Nephron progenitor cell (in vitro differentiated cells): ENCODE measurements around the gene BRAT1.

Experiments used
- DNase-seq: peaks from one replicate; pipeline ENCODE4 v3.0.0; 2021
- H3K27ac Mint-ChIP-seq: 2 replicates; pipeline ENCODE4 v1.8.0; 2021; ENCODE audit warnings: mild to moderate bottlenecking, moderate library complexity, mixed read lengths
- H3K27me3 Mint-ChIP-seq: 2 replicates; pipeline ENCODE4 v1.8.0; 2021; ENCODE audit warnings: mild to moderate bottlenecking, low read depth, mixed read lengths; ENCODE audit not compliant: poor library complexity
- H3K36me3 Mint-ChIP-seq: 2 replicates; pipeline ENCODE4 v1.8.0; 2021; ENCODE audit warnings: low read depth, mixed read lengths
- H3K4me1 Mint-ChIP-seq: 2 replicates; pipeline ENCODE4 v1.8.0; 2021; ENCODE audit warnings: mixed read lengths
- H3K4me3 Mint-ChIP-seq: 2 replicates; pipeline ENCODE4 v1.8.0; 2021; ENCODE audit warnings: mild to moderate bottlenecking, moderate library complexity, mixed read lengths
- H3K9me3 Mint-ChIP-seq: 2 replicates; pipeline ENCODE4 v1.8.0; 2021; ENCODE audit warnings: mild to moderate bottlenecking, moderate library complexity, mixed read lengths
- TF ChIP-seq, protein P1 (sequence below): fragments of 200-600 bp; sonication (generic); IDR thresholded peaks from 2 replicates; pipeline ENCODE4 v1.5.0; 2021; ENCODE audit warnings: antibody characterized with exemption

BRAT1 gene

GRCh38 chr7:2551418-2551817, 3.9 kb downstream of the BRAT1 start:
- Mint-ChIP-seq H3K27ac (no peak overlapping the region), H3K4me1 (peaks cover 24% of the 10 kb centered on the region), H3K4me3 (no peak overlapping the region), H3K27me3 (no peaks in the 10 kb centered on the region), H3K9me3 (no peaks in the 10 kb centered on the region), H3K36me3 (peaks cover 53% of the 10 kb centered on the region)
- TF ChIP-seq, protein P1, sequence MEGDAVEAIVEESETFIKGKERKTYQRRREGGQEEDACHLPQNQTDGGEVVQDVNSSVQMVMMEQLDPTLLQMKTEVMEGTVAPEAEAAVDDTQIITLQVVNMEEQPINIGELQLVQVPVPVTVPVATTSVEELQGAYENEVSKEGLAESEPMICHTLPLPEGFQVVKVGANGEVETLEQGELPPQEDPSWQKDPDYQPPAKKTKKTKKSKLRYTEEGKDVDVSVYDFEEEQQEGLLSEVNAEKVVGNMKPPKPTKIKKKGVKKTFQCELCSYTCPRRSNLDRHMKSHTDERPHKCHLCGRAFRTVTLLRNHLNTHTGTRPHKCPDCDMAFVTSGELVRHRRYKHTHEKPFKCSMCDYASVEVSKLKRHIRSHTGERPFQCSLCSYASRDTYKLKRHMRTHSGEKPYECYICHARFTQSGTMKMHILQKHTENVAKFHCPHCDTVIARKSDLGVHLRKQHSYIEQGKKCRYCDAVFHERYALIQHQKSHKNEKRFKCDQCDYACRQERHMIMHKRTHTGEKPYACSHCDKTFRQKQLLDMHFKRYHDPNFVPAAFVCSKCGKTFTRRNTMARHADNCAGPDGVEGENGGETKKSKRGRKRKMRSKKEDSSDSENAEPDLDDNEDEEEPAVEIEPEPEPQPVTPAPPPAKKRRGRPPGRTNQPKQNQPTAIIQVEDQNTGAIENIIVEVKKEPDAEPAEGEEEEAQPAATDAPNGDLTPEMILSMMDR: no peak
- DNase-seq: no peak

GRCh38 chr7:2546776-2547586, 8.3 kb downstream of the BRAT1 start:
- no peaks in the 10 kb centered on the region for H3K27me3 Mint-ChIP-seq
- no peak for DNase-seq
- H3K27ac Mint-ChIP-seq: no peak overlapping the region
- H3K36me3 Mint-ChIP-seq: peaks cover 50% of the 10 kb centered on the region
- no peaks in the 10 kb centered on the region for H3K9me3 Mint-ChIP-seq
- no peak overlapping the region for H3K4me3 Mint-ChIP-seq
- TF ChIP-seq, protein P1: no peak
- H3K4me1 Mint-ChIP-seq: peaks cover 10% of the 10 kb centered on the region

DNA sequence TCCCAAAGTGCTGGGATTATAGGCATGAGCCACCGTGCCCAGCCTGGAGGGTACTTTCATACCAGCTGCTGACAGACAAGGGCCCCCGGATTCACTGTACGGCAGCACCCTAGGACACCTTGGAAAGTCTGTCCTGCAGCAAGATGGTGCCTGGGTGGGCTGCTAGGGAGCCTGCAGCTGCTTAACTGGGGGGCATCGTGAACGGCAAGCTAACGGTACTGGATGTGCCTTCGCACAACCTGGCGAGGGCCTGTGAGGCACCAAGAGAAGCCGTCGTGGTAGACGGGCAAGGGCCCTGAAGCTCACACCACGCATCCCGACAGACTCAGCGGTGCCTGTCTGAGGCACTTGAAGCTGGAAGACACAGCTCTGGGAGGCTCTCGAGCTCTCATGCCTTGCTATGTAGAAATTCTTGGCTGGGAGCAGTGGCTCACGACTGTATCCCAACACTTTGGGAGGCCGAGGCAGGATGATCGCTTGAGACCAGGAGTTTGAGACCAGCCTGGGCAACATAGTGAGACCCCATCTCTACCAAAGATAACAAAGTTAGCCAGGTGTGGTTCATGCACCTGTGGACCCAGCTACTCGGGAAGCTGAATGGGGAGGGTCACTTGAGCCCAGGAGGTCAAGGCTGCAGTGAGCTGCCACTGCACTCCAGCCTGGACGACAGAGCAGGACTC, 9.4 kb downstream of the BRAT1 start:
- Mint-ChIP-seq H3K4me3 (no peak overlapping the region), H3K4me1 (peaks cover 10% of the 10 kb centered on the region), H3K27me3 (no peaks in the 10 kb centered on the region), H3K9me3 (no peaks in the 10 kb centered on the region), H3K27ac (no peak overlapping the region), H3K36me3 (peaks cover 45% of the 10 kb centered on the region)
- TF ChIP-seq, protein P1: no peak
- no peak for DNase-seq

- Mint-ChIP-seq H3K27me3 (no peaks in the 10 kb centered on the region), H3K4me3 (no peak overlapping the region), H3K4me1 (peaks cover 6% of the 10 kb centered on the region), H3K9me3 (no peaks in the 10 kb centered on the region), H3K27ac (no peak overlapping the region), H3K36me3 (peaks cover 36% of the 10 kb centered on the region)
- TF ChIP-seq, protein P1: no peak
- DNase-seq: no peak
Measured at GRCh38 chr7:2544541-2545188, 10.7 kb downstream of the BRAT1 start.

DNA sequence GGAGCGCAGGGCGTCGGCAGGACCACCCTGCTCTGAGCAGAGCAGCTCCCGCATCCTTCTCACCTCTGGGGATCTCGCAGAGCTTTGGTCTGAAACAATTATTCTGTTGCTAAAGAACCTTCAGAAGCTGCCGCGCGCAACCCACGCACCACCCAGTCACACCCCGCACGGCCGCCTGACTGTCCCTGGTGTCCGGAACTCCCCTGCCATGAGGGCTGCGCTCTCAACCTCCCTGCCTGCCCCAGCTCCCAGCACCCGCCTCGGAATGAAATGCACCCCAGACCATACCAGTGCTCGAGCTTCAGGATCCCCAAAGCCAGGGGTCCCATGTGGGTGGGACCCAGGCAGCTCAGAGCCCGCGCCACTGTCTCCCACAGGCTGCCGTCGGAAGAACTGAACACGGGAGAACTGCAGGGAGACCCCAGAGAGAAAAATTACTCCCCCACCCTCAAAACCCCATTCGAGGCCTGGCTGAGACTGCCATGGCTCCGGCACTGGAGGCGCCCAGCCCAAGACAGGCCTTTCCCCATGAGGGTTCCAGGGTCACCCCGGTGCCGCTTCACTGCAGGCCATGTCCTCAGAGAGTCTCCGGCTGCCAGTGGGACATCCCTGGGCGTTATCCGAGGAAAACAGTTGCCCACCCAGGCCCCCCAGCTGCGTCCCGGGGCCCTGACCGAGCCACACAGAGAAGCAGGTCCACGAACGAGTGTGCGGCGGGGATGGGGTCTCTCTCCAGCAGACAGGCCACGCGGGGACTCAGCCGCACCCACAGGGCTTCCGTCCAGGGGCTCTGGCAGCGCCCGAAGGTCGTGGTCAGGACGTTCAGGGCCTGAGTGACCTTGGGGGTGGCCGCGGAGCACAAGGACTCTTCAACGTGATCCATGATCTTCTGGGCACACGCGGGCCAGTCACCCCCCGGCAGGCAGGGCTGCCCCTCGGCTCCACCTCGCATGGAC, 12.1 kb downstream of the BRAT1 start:
- H3K4me1 Mint-ChIP-seq: no peaks in the 10 kb centered on the region
- H3K36me3 Mint-ChIP-seq: peaks cover 26% of the 10 kb centered on the region
- H3K9me3 Mint-ChIP-seq: no peaks in the 10 kb centered on the region
- no peak overlapping the region for H3K4me3 Mint-ChIP-seq
- H3K27me3 Mint-ChIP-seq: no peaks in the 10 kb centered on the region
- H3K27ac Mint-ChIP-seq: peak overlapping the region; percentile 82
- DNase-seq: no peak
- TF ChIP-seq, protein P1: no peak
